ENCODE measurements around the gene TTBK1.

TTBK1 gene

GRCh38 chr6:43257367-43258145, 14.3 kb downstream of the TTBK1 start:
- peak; percentile 41 for DNase-seq (ENCODE audit: low read depth)
- TF ChIP-seq CTCF (IDR thresholded peaks at IDR 0.05; ENCODE audit: insufficient read depth, low read depth, low read length, missing control alignments), result no peak
- no peak overlapping the region for H3K4me3 ChIP-seq (ENCODE audit: low read depth, low read length)

- DNase-seq (ENCODE audit: low read depth), result no peak
- TF ChIP-seq CTCF (IDR thresholded peaks at IDR 0.05; ENCODE audit: insufficient read depth, low read depth, low read length, missing control alignments), result no peak
- no peak overlapping the region for H3K4me3 ChIP-seq (ENCODE audit: low read depth, low read length)
Measured at GRCh38 chr6:43258180-43258579, 14.9 kb downstream of the TTBK1 start.

GRCh38 chr6:43258807-43259686, 15.8 kb downstream of the TTBK1 start:
- no peak overlapping the region for H3K4me3 ChIP-seq (ENCODE audit: low read depth, low read length)
- DNase-seq (ENCODE audit: low read depth), result no peak
- no peak for TF ChIP-seq CTCF (IDR thresholded peaks at IDR 0.05; ENCODE audit: insufficient read depth, low read depth, low read length, missing control alignments)

- DNase-seq (ENCODE audit: low read depth), result no peak
- TF ChIP-seq CTCF (IDR thresholded peaks at IDR 0.05; ENCODE audit: insufficient read depth, low read depth, low read length, missing control alignments), result no peak
- H3K4me3 ChIP-seq (ENCODE audit: low read depth, low read length), result no peak overlapping the region
Measured at GRCh38 chr6:43260791-43261190, 17.5 kb downstream of the TTBK1 start.

- DNase-seq (ENCODE audit: low read depth), result no peak
- H3K4me3 ChIP-seq (ENCODE audit: low read depth, low read length), result no peak overlapping the region
- TF ChIP-seq CTCF (IDR thresholded peaks at IDR 0.05; ENCODE audit: insufficient read depth, low read depth, low read length, missing control alignments), result no peak
Measured at GRCh38 chr6:43261198-43261597, 17.9 kb downstream of the TTBK1 start.

GRCh38 chr6:43262000-43262779, 18.9 kb downstream of the TTBK1 start:
- DNase-seq (ENCODE audit: low read depth), result no peak
- no peak overlapping the region for H3K4me3 ChIP-seq (ENCODE audit: low read depth, low read length)

More at GRCh38 chr6:43262000-43262779, 18.9 kb downstream of the TTBK1 start:
- no peak for TF ChIP-seq CTCF (IDR thresholded peaks at IDR 0.05; ENCODE audit: insufficient read depth, low read depth, low read length, missing control alignments)

All from GM12865 (cell line).